GM19438 (cell line): ENCODE data around the gene SMG9.
"Not testable (repeated sequence)": the region's sequence is repeated elsewhere in the genome, so short reads cannot be mapped to it uniquely, and the experiment has no call there.

Experiments
- ATAC-seq: cut with Tn5 transposase; IDR thresholded peaks from one replicate; pipeline ENCODE4 v1.9.1; 2021; ENCODE audit warnings: low read depth; ENCODE audit not compliant: unreplicated experiment

The SMG9 gene

GRCh38 chr19:43780706-43781525 is 26.2 kb upstream of the SMG9 start, which contains the start of gene KCNN4:
Gene KCNN4 (minus strand): TSS chr19:43780973. CDS start chr19:43780861, 112 bp downstream.
- no peak for ATAC-seq

- ATAC-seq = no peak
Observed at GRCh38 chr19:43779820-43780219, 25.1 kb upstream of the SMG9 start.

- no peak for ATAC-seq
Observed at GRCh38 chr19:43779147-43779819, 24.5 kb upstream of the SMG9 start.

GRCh38 chr19:43778651-43779050 is 23.9 kb upstream of the SMG9 start:
- no peak for ATAC-seq

- ATAC-seq = no peak
Observed at GRCh38 chr19:43777163-43777695, 22.5 kb upstream of the SMG9 start.

GRCh38 chr19:43776286-43776685 is 21.5 kb upstream of the SMG9 start:
- no peak for ATAC-seq

GRCh38 chr19:43775299-43775890 is 20.6 kb upstream of the SMG9 start:
- no peak for ATAC-seq

GRCh38 chr19:43774940-43775258 is 20.1 kb upstream of the SMG9 start:
- not testable (repeated sequence) for ATAC-seq

- no peak for ATAC-seq
Observed at GRCh38 chr19:43774103-43774939, 19.6 kb upstream of the SMG9 start.

- ATAC-seq = no peak
Observed at GRCh38 chr19:43773725-43774102, 19.0 kb upstream of the SMG9 start.

- ATAC-seq = no peak
Observed at GRCh38 chr19:43769256-43769655, 14.5 kb upstream of the SMG9 start.

- no peak for ATAC-seq
Observed at GRCh38 chr19:43768273-43769050, 13.7 kb upstream of the SMG9 start.

- ATAC-seq = no peak
Observed at GRCh38 chr19:43767818-43768217, 13.1 kb upstream of the SMG9 start.

GRCh38 chr19:43767316-43767715 is 12.6 kb upstream of the SMG9 start:
- no peak for ATAC-seq

GRCh38 chr19:43766755-43767043 is 11.9 kb upstream of the SMG9 start:
- ATAC-seq = no peak

- peak; percentile 70 for ATAC-seq
Observed at GRCh38 chr19:43765109-43765876, 10.5 kb upstream of the SMG9 start.

- not testable (repeated sequence) for ATAC-seq
Observed at GRCh38 chr19:43764684-43765083, 9.9 kb upstream of the SMG9 start.

- ATAC-seq = no peak
Observed at GRCh38 chr19:43763473-43763939, 8.7 kb upstream of the SMG9 start.

- ATAC-seq = no peak
Observed at GRCh38 chr19:43762814-43763213, 8.1 kb upstream of the SMG9 start.
